H7 (cell line): ENCODE data around the gene ATP9A. TPM values are rescaled to one million over a fixed set of nuclear protein-coding genes. Genes with fewer than 3 reads are reported as not detected.
"Not testable (repeated sequence)": the region's sequence is repeated elsewhere in the genome, so short reads cannot be mapped to it uniquely, and the experiment has no call there.

Source experiments
- DNase-seq: peaks from one replicate; pipeline ENCODE4 v3.0.0; 2012
- H3K27me3 ChIP-seq: 2 replicates; pipeline ENCODE4 v1.6.0; 2011; ENCODE audit warnings: mild to moderate bottlenecking, low read length; ENCODE audit not compliant: control insufficient read depth, insufficient read depth
- H3K36me3 ChIP-seq: replicated peaks from 2 replicates; pipeline ENCODE4 v1.5.1; 2011; ENCODE audit warnings: low read length; ENCODE audit not compliant: control insufficient read depth, insufficient read depth
- H3K4me3 ChIP-seq: 2 replicates; pipeline ENCODE4 v1.5.1; 2011; ENCODE audit warnings: low read depth, mild to moderate bottlenecking, control low read depth, low read length, moderate library complexity; ENCODE audit not compliant: insufficient read depth
- total RNA-seq: library from RNA; depleted of rRNA; stranded (reverse); fragments of >200 nt; shearing (Covaris generic); gene quantifications from 2 replicates; pipeline ENCODE4 v1.2.3, GENCODE V29; 2014; rRNA removed

Gene ATP9A
- 1.6 and 2.1 TPM in 2 replicates for total RNA-seq

GRCh38 chr20:51767867-51768758 lies at the start of gene ATP9A:
Gene ATP9A (minus strand): TSS chr20:51768390. CDS start chr20:51768369, 21 bp downstream.
- peak; percentile 88 for DNase-seq
- H3K36me3 ChIP-seq = no peaks in the 10 kb centered on the region
- peak within 1 kb of the TSS; percentile 60 for H3K4me3 ChIP-seq
- H3K27me3 ChIP-seq = peaks cover 10% of the 10 kb centered on the region

DNA sequence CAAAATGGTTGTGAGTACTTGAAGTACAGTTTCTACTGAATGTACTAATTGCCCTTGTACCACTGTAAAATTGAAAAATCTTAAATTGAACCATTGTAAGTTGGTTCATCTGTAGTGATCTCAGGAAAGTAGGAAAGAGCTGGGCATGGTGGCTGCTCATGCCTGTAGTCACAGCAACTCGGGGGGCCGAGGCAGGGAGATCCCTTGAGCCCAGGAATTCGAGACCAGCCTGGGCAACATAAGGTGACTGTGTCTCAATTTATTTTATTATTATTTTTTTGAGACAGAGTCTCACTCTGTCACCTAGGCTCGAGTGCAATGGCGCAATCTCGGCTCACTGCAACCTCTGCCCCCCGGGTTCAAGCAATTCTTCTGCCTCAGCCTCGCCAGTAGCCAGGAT lies 48.7 kb upstream of the ATP9A start:
- H3K27me3 ChIP-seq, H3K4me3 ChIP-seq, DNase-seq, H3K36me3 ChIP-seq: not testable (repeated sequence)

GRCh38 chr20:51815383-51816076 lies 47.3 kb upstream of the ATP9A start:
- Histone ChIP-seq H3K27me3 (no peaks in the 10 kb centered on the region), H3K36me3 (no peaks in the 10 kb centered on the region)

GRCh38 chr20:51812861-51813260 lies 44.7 kb upstream of the ATP9A start:
- Histone ChIP-seq H3K27me3 (no peaks in the 10 kb centered on the region), H3K4me3 (no peak overlapping the region), H3K36me3 (no peaks in the 10 kb centered on the region)
- DNase-seq = no peak

More at GRCh38 chr20:51815383-51816076, 47.3 kb upstream of the ATP9A start:
- no peak for DNase-seq
- H3K4me3 ChIP-seq = no peak overlapping the region

DNA sequence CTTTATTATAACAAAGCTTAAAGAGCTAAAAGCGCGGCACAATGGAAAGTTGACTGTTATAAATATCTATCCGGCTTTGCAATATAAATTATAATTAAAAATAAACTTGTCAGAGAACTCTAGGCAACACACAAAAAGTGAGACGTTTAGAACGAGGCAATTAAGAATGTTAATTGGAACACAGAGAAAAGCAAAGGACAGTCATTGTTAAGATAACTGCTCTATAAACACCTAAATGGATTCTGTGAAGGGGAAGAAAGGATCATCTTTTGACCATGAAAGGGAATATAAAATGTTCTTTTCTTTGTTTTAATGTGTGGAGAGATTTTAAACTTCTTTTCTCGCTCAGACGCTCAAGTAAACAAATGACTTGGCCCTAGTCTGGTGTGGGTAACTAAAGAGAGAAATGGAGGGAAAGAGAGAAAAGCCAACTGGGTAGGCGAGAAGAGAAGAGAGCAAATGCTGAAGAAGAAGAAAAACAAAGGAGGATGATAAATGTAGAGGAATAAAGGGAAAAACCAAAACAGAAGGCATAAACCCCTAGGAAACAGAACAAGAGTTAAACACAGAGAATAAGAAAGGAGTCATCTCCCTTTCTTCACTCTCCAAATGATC lies 43.4 kb upstream of the ATP9A start:
- Histone ChIP-seq H3K4me3 (no peak overlapping the region), H3K36me3 (no peaks in the 10 kb centered on the region), H3K27me3 (no peaks in the 10 kb centered on the region)
- DNase-seq = no peak

GRCh38 chr20:51811042-51811355 lies 42.8 kb upstream of the ATP9A start:
- DNase-seq = no peak
- H3K36me3 ChIP-seq = no peaks in the 10 kb centered on the region
- no peaks in the 10 kb centered on the region for H3K27me3 ChIP-seq
- no peak overlapping the region for H3K4me3 ChIP-seq

GRCh38 chr20:51810155-51811041 lies 42.2 kb upstream of the ATP9A start:
- DNase-seq = no peak
- H3K36me3 ChIP-seq = no peaks in the 10 kb centered on the region
- no peak overlapping the region for H3K4me3 ChIP-seq
- no peaks in the 10 kb centered on the region for H3K27me3 ChIP-seq

DNA sequence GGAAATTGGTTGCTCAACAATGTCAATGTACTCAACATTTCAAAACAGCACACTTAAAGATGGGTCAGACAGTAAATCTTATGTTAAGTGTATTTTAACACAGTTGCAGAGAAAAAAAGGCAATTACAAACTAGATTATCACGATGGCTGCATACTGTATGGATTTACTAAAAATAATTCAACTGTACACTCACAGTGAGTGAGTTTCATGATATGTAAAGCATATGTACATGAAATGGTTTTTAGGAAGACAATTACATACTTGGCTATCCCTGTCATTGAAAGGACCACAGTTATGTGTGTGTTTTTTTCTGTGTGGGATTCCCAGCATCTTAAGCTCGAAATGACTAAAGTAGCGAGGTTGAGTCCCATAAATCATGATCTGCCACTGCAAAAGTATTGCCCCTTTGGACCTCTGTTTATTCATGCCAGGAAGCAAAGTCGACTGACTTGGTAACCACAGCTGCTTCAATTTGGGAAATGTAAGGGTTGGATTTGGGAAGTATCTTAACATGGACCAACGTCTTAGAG lies 39.6 kb upstream of the ATP9A start:
- Histone ChIP-seq H3K36me3 (no peaks in the 10 kb centered on the region), H3K27me3 (no peaks in the 10 kb centered on the region), H3K4me3 (no peak overlapping the region)
- no peak for DNase-seq

- H3K36me3 ChIP-seq = no peaks in the 10 kb centered on the region
- DNase-seq = no peak
- no peaks in the 10 kb centered on the region for H3K27me3 ChIP-seq
- no peak overlapping the region for H3K4me3 ChIP-seq
These were observed 36.6 kb upstream of the ATP9A start for GRCh38 chr20:51804754-51805153.

- DNase-seq = no peak
- Histone ChIP-seq H3K27me3 (no peaks in the 10 kb centered on the region), H3K36me3 (no peaks in the 10 kb centered on the region), H3K4me3 (peak overlapping the region; percentile 97; the same call in 1 of the 2 replicates)
These were observed 35.1 kb upstream of the ATP9A start for GRCh38 chr20:51803148-51803854.

- Histone ChIP-seq H3K36me3 (0 out of 2 replicates have a peak, but pooled peaks cover under 1% of the 10 kb centered on the region), H3K4me3 (peak within 1 kb of the TSS; percentile 97), H3K27me3 (no peaks in the 10 kb centered on the region)
- peak; percentile 96 for DNase-seq
These were observed 34.1 kb upstream of the ATP9A start, which contains the start of gene SALL4 for GRCh38 chr20:51802170-51802751. Gene SALL4 (minus strand): TSS chr20:51802521. CDS start chr20:51802408, 113 bp downstream.

- Histone ChIP-seq H3K27me3 (no peaks in the 10 kb centered on the region), H3K4me3 (peak overlapping the region; percentile 97), H3K36me3 (0 out of 2 replicates have a peak, but pooled peaks cover 3% of the 10 kb centered on the region)
- DNase-seq = no peak
These were observed 33.6 kb upstream of the ATP9A start for GRCh38 chr20:51801823-51802123.
